ENCODE measurements around the gene CORO1C. TPM values are rescaled to one million over a fixed set of nuclear protein-coding genes. Genes with fewer than 3 reads are reported as not detected.

CORO1C gene
- total RNA-seq, 6 experiments from 2014 or later = 36.6 to 100 (median 57.5) TPM

- Histone ChIP-seq H3K27ac (no peak overlapping the region), H3K27me3 (no peaks in the 10 kb centered on the region), H3K4me1 (peaks cover 0 to 9% (median 3%) of the 10 kb centered on the region in 4 donors), H3K4me3 (no peak overlapping the region), H3K36me3 (no peaks in the 10 kb centered on the region), H3K9me3 (no peaks in the 10 kb centered on the region)
- 40% methylated on average over 5 of the region's 6 CpGs for WGBS (ENCODE audit: insufficient coverage, low coverage, low lambda C conversion rate, missing lambda C conversion rate)
- TF ChIP-seq CTCF (IDR thresholded peaks at IDR 0.05) = no peak
- TF ChIP-seq POLR2A (IDR thresholded peaks at IDR 0.05) = no peak
- ATAC-seq = no peak
- intact Hi-C loops (cut with DNase I) = no loop called here
- DNase-seq = no peak
Observed at GRCh38 chr12:108686780-108687179, 44.5 kb downstream of the CORO1C start.

GRCh38 chr12:108685469-108686260, 45.7 kb downstream of the CORO1C start:
- no peak for ATAC-seq
- no peak for TF ChIP-seq CTCF (IDR thresholded peaks at IDR 0.05)
- TF ChIP-seq POLR2A (IDR thresholded peaks at IDR 0.05) = no peak
- 58% methylated on average over 4 of the region's 4 CpGs for WGBS (ENCODE audit: insufficient coverage, low coverage, low lambda C conversion rate, missing lambda C conversion rate)
- no peak for DNase-seq
- H3K4me3 ChIP-seq = no peak overlapping the region
- H3K27ac ChIP-seq = no peak overlapping the region
- intact Hi-C loops (cut with DNase I) = no loop called here
- no peaks in the 10 kb centered on the region for H3K9me3 ChIP-seq
- peaks cover 0 to under 1% (median 0%) of the 10 kb centered on the region in 4 donors for H3K4me1 ChIP-seq
- no peaks in the 10 kb centered on the region for H3K36me3 ChIP-seq
- H3K27me3 ChIP-seq = no peaks in the 10 kb centered on the region

DNA sequence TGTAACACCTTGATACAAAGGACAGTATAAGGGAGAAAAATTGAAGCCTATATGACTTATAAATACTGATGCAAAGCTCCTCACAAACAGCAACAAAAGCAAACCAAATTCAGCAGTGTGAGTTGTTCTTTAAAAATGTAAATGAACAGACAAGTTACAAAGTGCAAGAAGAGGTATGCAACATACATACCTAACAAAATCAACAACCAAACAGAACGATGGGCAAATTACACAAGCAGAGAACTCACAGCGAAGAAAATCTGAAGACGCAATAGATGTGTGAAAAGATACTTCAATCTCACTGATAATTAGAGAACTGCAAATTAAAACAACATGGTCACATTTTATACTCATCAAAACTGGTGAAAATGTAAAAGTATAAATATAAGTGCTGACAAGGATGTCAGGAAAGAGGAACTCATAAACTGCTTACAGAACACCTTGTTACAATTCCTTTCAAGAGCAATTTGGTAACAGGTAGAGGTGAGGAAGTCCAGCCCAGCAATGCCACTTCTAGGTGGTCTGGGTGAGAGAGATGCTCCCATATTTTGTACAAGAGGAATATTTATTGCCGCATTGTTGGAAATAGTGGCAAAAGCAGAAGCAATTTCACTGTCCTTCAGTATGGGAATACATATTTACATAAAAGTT, 47.3 kb downstream of the CORO1C start:
- Histone ChIP-seq H3K27ac (no peak overlapping the region), H3K4me1 (no peaks in the 10 kb centered on the region), H3K36me3 (no peaks in the 10 kb centered on the region), H3K27me3 (no peaks in the 10 kb centered on the region), H3K4me3 (no peak overlapping the region), H3K9me3 (no peaks in the 10 kb centered on the region)
- TF ChIP-seq CTCF (IDR thresholded peaks at IDR 0.05) (no peak), POLR2A (IDR thresholded peaks at IDR 0.05) (no peak)
- intact Hi-C loops (cut with DNase I) = no loop called here
- DNase-seq = no peak
- ATAC-seq = no peak
- 66% methylated on average over 4 of the region's 4 CpGs for WGBS (ENCODE audit: insufficient coverage, low coverage, low lambda C conversion rate, missing lambda C conversion rate)

GRCh38 chr12:108681317-108681716, 50.0 kb downstream of the CORO1C start:
- Histone ChIP-seq H3K4me1 (no peaks in the 10 kb centered on the region), H3K36me3 (no peaks in the 10 kb centered on the region), H3K9me3 (no peaks in the 10 kb centered on the region), H3K27me3 (no peaks in the 10 kb centered on the region), H3K4me3 (no peak overlapping the region), H3K27ac (no peak overlapping the region)
- WGBS (ENCODE audit: insufficient coverage, low coverage, low lambda C conversion rate, missing lambda C conversion rate) = 100% methylated on average over 1 of the region's 1 CpG
- no peak for ATAC-seq
- no peak for DNase-seq
- TF ChIP-seq CTCF (IDR thresholded peaks at IDR 0.05) (no peak), POLR2A (IDR thresholded peaks at IDR 0.05) (no peak)
- intact Hi-C loops (cut with DNase I) = no loop called here

Measured in right lobe of liver (tissue), 6 donors.